Vagina (tissue), 2 donors: ENCODE results near the gene ELOVL7.

ENCODE experiments used
- CTCF ChIP-seq, 3 experiments: fragments of 450-650 bp in 2 of 3; fragments of 200-600 bp in 1 of 3; sonication (generic) in 1 of 3; IDR thresholded peaks; one replicate each; pipeline ENCODE4 v1.5.1; 2017 to 2019; ENCODE audit warnings: antibody characterized with exemption in 3 of 3, mild to moderate bottlenecking in 2 of 3, moderate library complexity in 2 of 3
- POLR2AphosphoS5 ChIP-seq, 2 donors: sonication (generic); formaldehyde crosslinking; IDR thresholded peaks; one replicate each; pipeline ENCODE4 v1.9.0; 2017; ENCODE audit warnings: antibody characterized with exemption in 2 of 2, mild to moderate bottlenecking in 2 of 2, low read depth in 1 of 2; ENCODE audit not compliant: insufficient read depth in 1 of 2

GRCh38 chr5:60743511-60744314, 100.4 kb downstream of the ELOVL7 start:
- no peak for TF ChIP-seq CTCF (IDR thresholded peaks at IDR 0.05)
- TF ChIP-seq POLR2AphosphoS5 (IDR thresholded peaks at IDR 0.05; ENCODE audit: insufficient read depth in 1 of 2, low read depth in 1 of 2), result no peak
